Measurements from ENCODE around the gene PTPRJ.

DNA sequence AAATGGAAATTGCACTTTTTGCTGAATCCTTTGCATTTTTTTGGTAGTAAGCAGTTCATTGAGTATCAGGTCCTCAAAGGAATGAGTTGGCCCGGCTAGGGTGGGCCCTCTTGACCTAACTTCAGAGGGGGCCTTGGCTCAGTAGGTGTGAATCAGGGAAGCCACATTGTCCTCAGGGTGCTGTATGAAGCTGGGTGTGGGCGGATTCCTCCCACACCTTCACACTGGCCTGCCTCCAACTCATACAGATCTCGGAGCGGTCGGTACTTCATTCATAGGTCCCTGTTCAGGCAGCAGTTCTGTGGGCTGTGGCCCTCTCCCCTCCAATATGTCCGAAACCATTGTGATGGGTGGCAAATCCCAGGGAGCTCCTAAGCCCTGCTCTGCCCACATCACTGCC lies 188.9 kb downstream of the PTPRJ start:
- TF ChIP-seq POLR2A (IDR thresholded peaks at IDR 0.05; ENCODE audit: low read depth, low read length) (no peak), POLR2AphosphoS5 (IDR thresholded peaks at IDR 0.05; ENCODE audit: low read depth, low read length) (no peak)

All from GM12892 (cell line).